A172 (cell line): Measurements from ENCODE around the gene GHRH. TPM values are rescaled to one million over a fixed set of nuclear protein-coding genes. Genes with fewer than 3 reads are reported as not detected.

Experiments
- DNase-seq: peaks from one replicate; pipeline ENCODE4 v3.0.0-alpha.2; 2015; ENCODE audit warnings: low spot score
- total RNA-seq: library from RNA; depleted of rRNA; stranded (reverse); fragments of >200 nt; shearing (Covaris generic); gene quantifications from 2 replicates; pipeline ENCODE4 v1.2.3, GENCODE V29; 2014

Gene GHRH
- total RNA-seq, 1 experiment from 2014 or later = not detected

- no peak for DNase-seq
These were observed 691 bp downstream of the GHRH start for GRCh38 chr20:37260923-37261322.

GRCh38 chr20:37259865-37260264 is 1.7 kb downstream of the GHRH start:
- DNase-seq = no peak

- DNase-seq = no peak
These were observed 2.6 kb downstream of the GHRH start for GRCh38 chr20:37259031-37259430.

GRCh38 chr20:37257988-37258387 is 3.6 kb downstream of the GHRH start:
- no peak for DNase-seq

GRCh38 chr20:37257530-37257929 is 4.1 kb downstream of the GHRH start:
- no peak for DNase-seq

- no peak for DNase-seq
These were observed 5.3 kb downstream of the GHRH start for GRCh38 chr20:37256286-37256685.

- no peak for DNase-seq
These were observed 7.3 kb downstream of the GHRH start for GRCh38 chr20:37254114-37254878.

- no peak for DNase-seq
These were observed 8.5 kb downstream of the GHRH start for GRCh38 chr20:37253087-37253486.

- no peak for DNase-seq
These were observed 9.7 kb downstream of the GHRH start for GRCh38 chr20:37251825-37252477.

- no peak for DNase-seq
These were observed 12.3 kb downstream of the GHRH start for GRCh38 chr20:37249304-37249703.

- DNase-seq = no peak
These were observed 14.1 kb downstream of the GHRH start for GRCh38 chr20:37247547-37247946.

- no peak for DNase-seq
These were observed 14.9 kb downstream of the GHRH start for GRCh38 chr20:37246736-37247135.

- no peak for DNase-seq
These were observed 16.1 kb downstream of the GHRH start for GRCh38 chr20:37245216-37246150.

- no peak for DNase-seq
These were observed 17.0 kb downstream of the GHRH start for GRCh38 chr20:37244572-37244957.

- DNase-seq = no peak
These were observed 17.6 kb downstream of the GHRH start for GRCh38 chr20:37243937-37244571.

- DNase-seq = no peak
These were observed 18.3 kb downstream of the GHRH start for GRCh38 chr20:37243076-37243936.

GRCh38 chr20:37242503-37242902 is 19.1 kb downstream of the GHRH start:
- DNase-seq = no peak

- DNase-seq = no peak
These were observed 21.1 kb downstream of the GHRH start for GRCh38 chr20:37240337-37241067.

- no peak for DNase-seq
These were observed 22.6 kb downstream of the GHRH start for GRCh38 chr20:37238935-37239451.

- DNase-seq = no peak
These were observed 23.2 kb downstream of the GHRH start for GRCh38 chr20:37238426-37238825.
